RWPE1 (cell line): ENCODE measurements around the gene COL21A1.
"Not testable (repeated sequence)": the region's sequence is repeated elsewhere in the genome, so short reads cannot be mapped to it uniquely, and the experiment has no call there.

ENCODE experiments used
- CTCF ChIA-PET: fragments of 350-600 bp; sonication (Branson Sonifier 250); formaldehyde crosslinking; extraction: SDS; loops from one replicate; lab custom pipeline; 2021; lab: Yijun Ruan, JAX
- POLR2A ChIA-PET: fragments of 400-600 bp; formaldehyde crosslinking; extraction: SDS; loops from one replicate; lab custom pipeline; 2020; ENCODE audit warnings: antibody characterized with exemption; ENCODE audit not compliant: low non-redundant PET; lab: Yijun Ruan, JAX
- DNase-seq: peaks from one replicate; pipeline ENCODE4 v3.0.0; 2012; ENCODE audit warnings: low spot score
- H3K27ac ChIP-seq: fragments of 450-650 bp; 2 replicates; pipeline ENCODE4 v1.5.1; 2017
- CTCF ChIP-seq: fragments of 450-650 bp; conservative IDR thresholded peaks from 2 replicates; pipeline ENCODE4 v1.5.1; 2017; ENCODE audit warnings: low read depth, mild to moderate bottlenecking

COL21A1 gene

GRCh38 chr6:56266011-56266410, 18.6 kb upstream of the COL21A1 start:
- CTCF ChIA-PET, result no interaction called here
- TF ChIP-seq CTCF, result no peak
- POLR2A ChIA-PET, result no interaction called here
- H3K27ac ChIP-seq, result no peak overlapping the region
- no peak for DNase-seq

GRCh38 chr6:56263596-56264315, 16.4 kb upstream of the COL21A1 start:
- no peak for TF ChIP-seq CTCF
- ChIA-PET CTCF (no interaction called here), POLR2A (no interaction called here)
- no peak for DNase-seq
- no peak overlapping the region for H3K27ac ChIP-seq

- CTCF ChIA-PET, result interaction anchor here (0.6 kb wide), 1 partner anchor 703 kb away, joined by 4 read pairs; no protein-coding TSS in a partner anchor
- DNase-seq, POLR2A ChIA-PET, H3K27ac ChIP-seq: not testable (repeated sequence)
Measured at GRCh38 chr6:56260593-56260992, 13.2 kb upstream of the COL21A1 start.

- ChIA-PET CTCF (no interaction called here), POLR2A (no interaction called here)
- H3K27ac ChIP-seq, result no peak overlapping the region
- peak; percentile 25 for DNase-seq
- TF ChIP-seq CTCF, result no peak
Measured at GRCh38 chr6:56259234-56260077, 12.1 kb upstream of the COL21A1 start.

GRCh38 chr6:56255349-56255748, 8.0 kb upstream of the COL21A1 start:
- CTCF ChIA-PET, result no interaction called here
- POLR2A ChIA-PET, result no interaction called here
- no peak for DNase-seq
- no peak overlapping the region for H3K27ac ChIP-seq
- TF ChIP-seq CTCF, result no peak

- CTCF ChIA-PET, result interaction anchor here (0.8 kb wide), 1 partner anchor 19 kb away, joined by 3 read pairs; no protein-coding TSS in a partner anchor
Measured at GRCh38 chr6:56250266-56250665, 2.9 kb upstream of the COL21A1 start.

More at GRCh38 chr6:56250266-56250665, 2.9 kb upstream of the COL21A1 start:
- no peak overlapping the region for H3K27ac ChIP-seq
- TF ChIP-seq CTCF, result no peak
- POLR2A ChIA-PET, result no interaction called here
- no peak for DNase-seq
